Osteoblast (primary cell): Measurements from ENCODE around the gene TBCD. TPM values are rescaled to one million over a fixed set of nuclear protein-coding genes. Genes with fewer than 3 reads are reported as not detected.

Experiments
- DNase-seq: peaks from one replicate; pipeline ENCODE4 v3.0.0; 2011; ENCODE audit warnings: low spot score, mixed read lengths; ENCODE audit not compliant: insufficient read length; ENCODE audit errors: missing footprints
- H2AFZ ChIP-seq: 2 replicates; pipeline ENCODE4 v1.6.0; 2011; ENCODE audit warnings: mild to moderate bottlenecking, low read length
- H3K27ac ChIP-seq: 2 replicates; pipeline ENCODE4 v1.5.1; 2011; ENCODE audit warnings: mild to moderate bottlenecking, low read depth, low read length, moderate library complexity
- H3K27me3 ChIP-seq: 2 replicates; pipeline ENCODE4 v1.6.0; 2012; ENCODE audit warnings: mild to moderate bottlenecking, control low read depth, inconsistent platforms, low read length, moderate library complexity; ENCODE audit not compliant: insufficient read depth
- H3K36me3 ChIP-seq: 2 replicates; pipeline ENCODE4 v1.5.1; 2011; ENCODE audit warnings: mild to moderate bottlenecking, low read length, control low read depth, moderate library complexity; ENCODE audit not compliant: insufficient read depth
- H3K4me1 ChIP-seq: 2 replicates; pipeline ENCODE4 v1.5.1; 2011; ENCODE audit warnings: mild to moderate bottlenecking, low read length, control low read depth, moderate library complexity; ENCODE audit not compliant: insufficient read depth
- H3K4me2 ChIP-seq: 2 replicates; pipeline ENCODE4 v1.6.0; 2011; ENCODE audit warnings: mild to moderate bottlenecking, low read length; ENCODE audit not compliant: insufficient read depth
- H3K4me3 ChIP-seq: fragments of 200-600 bp; sonication (generic); 3 replicates; pipeline ENCODE4 v1.5.1; 2012; ENCODE audit warnings: mild to moderate bottlenecking, low read length, inconsistent platforms; ENCODE audit not compliant: insufficient read depth
- H3K79me2 ChIP-seq: 2 replicates; pipeline ENCODE4 v1.6.0; 2012; ENCODE audit warnings: mild to moderate bottlenecking, low read length, control low read depth, inconsistent platforms; ENCODE audit not compliant: insufficient read depth
- H3K9me3 ChIP-seq: 2 replicates; pipeline ENCODE4 v1.5.1; 2011; ENCODE audit warnings: low read depth, low read length, control low read depth
- H4K20me1 ChIP-seq: 2 replicates; pipeline ENCODE4 v1.6.0; 2012; ENCODE audit warnings: mild to moderate bottlenecking, low read length, control low read depth; ENCODE audit not compliant: insufficient read depth
- total RNA-seq: library from RNA; depleted of rRNA; stranded (reverse); fragments of >200 nt; gene quantifications from 2 replicates; pipeline ENCODE4 v1.2.3, GENCODE V29; 2012
- TF ChIP-seq, protein P1 (sequence below): IDR thresholded peaks from 2 replicates; pipeline ENCODE4 v1.5.1; 2011; ENCODE audit warnings: mild to moderate bottlenecking, low read depth, low read length, moderate library complexity; ENCODE audit errors: extremely low read depth

TBCD gene
- total RNA-seq, 1 donor = 29.0 TPM

DNA sequence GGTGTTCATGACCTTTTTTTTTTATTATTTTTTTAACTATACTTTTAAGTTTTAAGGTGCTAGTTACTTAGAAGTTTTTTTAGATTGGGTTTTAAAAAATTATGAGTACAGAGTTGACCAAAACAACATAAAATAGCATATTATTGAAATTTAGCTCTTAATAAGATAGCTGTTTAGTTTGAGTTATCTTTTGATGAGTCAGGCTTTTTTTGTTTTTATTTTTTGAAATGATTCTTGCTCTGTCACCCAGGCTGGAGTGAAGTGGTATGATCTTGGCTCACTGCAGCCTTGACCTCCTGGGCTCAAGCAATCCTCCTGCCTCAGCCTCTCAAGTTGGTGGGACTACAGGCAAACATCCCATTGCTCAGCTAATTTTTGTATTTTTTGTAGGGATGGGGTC lies 74.3 kb downstream of the TBCD start:
- Histone ChIP-seq H3K36me3 (peaks cover 8% of the 10 kb centered on the region), H3K79me2 (no peaks in the 10 kb centered on the region), H4K20me1 (no peaks in the 10 kb centered on the region), H3K4me3 (no peak overlapping the region), H3K27ac (no peak overlapping the region), H2AFZ (no peak overlapping the region), H3K9me3 (no peaks in the 10 kb centered on the region), H3K4me2 (no peak overlapping the region), H3K27me3 (no peaks in the 10 kb centered on the region), H3K4me1 (no peaks in the 10 kb centered on the region)
- TF ChIP-seq, protein P1, sequence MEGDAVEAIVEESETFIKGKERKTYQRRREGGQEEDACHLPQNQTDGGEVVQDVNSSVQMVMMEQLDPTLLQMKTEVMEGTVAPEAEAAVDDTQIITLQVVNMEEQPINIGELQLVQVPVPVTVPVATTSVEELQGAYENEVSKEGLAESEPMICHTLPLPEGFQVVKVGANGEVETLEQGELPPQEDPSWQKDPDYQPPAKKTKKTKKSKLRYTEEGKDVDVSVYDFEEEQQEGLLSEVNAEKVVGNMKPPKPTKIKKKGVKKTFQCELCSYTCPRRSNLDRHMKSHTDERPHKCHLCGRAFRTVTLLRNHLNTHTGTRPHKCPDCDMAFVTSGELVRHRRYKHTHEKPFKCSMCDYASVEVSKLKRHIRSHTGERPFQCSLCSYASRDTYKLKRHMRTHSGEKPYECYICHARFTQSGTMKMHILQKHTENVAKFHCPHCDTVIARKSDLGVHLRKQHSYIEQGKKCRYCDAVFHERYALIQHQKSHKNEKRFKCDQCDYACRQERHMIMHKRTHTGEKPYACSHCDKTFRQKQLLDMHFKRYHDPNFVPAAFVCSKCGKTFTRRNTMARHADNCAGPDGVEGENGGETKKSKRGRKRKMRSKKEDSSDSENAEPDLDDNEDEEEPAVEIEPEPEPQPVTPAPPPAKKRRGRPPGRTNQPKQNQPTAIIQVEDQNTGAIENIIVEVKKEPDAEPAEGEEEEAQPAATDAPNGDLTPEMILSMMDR = no peak
- no peak for DNase-seq

DNA sequence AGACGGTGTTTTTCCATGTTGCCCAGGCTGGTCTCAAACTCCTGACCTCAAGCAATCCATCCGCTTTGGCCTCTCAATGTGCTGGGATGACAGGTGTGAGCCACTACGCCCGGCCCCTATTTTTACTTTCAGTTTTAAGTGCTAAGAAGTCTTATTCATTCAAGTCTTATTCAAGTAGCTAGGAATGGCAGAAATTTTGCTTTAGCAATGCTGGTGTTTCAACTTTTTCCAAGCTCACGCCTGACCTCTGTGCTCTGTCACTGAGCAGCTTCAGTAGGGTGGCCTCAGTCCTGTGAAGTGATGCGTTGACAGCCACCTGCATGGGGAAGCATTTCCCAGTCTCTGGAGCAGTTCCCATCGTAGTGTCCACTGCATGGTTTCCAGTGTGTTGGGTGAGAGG lies 75.1 kb downstream of the TBCD start:
- Histone ChIP-seq H3K36me3 (peaks cover 8% of the 10 kb centered on the region), H3K27me3 (no peaks in the 10 kb centered on the region), H2AFZ (no peak overlapping the region), H3K4me2 (no peak overlapping the region), H3K27ac (no peak overlapping the region), H4K20me1 (no peaks in the 10 kb centered on the region), H3K9me3 (no peaks in the 10 kb centered on the region), H3K79me2 (no peaks in the 10 kb centered on the region), H3K4me1 (no peaks in the 10 kb centered on the region), H3K4me3 (no peak overlapping the region)
- TF ChIP-seq, protein P1 = no peak
- DNase-seq = no peak

DNA sequence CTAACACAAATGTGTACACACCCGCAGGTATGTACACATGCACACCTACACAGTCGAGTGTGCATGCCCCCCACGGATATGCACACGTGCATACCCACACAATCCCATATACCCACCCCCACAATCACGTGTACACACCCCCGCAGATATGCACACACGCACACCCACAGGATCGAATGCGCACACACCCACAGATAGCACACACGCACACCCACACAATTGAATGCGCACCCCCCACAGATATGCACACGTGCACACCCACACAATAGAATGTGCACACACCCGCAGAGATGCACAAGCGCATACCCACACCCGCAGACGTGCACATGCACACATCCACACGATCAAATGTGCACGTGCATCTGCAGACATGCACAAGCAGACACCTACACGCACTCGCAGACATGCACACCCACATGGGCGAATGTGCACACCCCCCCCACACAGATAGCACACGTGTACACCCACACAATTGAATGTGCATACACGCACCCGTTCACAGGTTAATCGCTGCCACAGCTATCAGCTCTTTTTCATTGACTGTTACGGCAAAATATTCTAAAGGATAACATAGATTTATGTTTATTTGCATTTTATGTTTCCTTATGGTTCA lies 77.1 kb downstream of the TBCD start:
- no peak overlapping the region for H3K4me3 ChIP-seq
- TF ChIP-seq, protein P1 = no peak
- no peak overlapping the region for H3K4me2 ChIP-seq
- no peaks in the 10 kb centered on the region for H3K27me3 ChIP-seq
- no peak for DNase-seq
- H2AFZ ChIP-seq = no peak overlapping the region
- H3K27ac ChIP-seq = no peak overlapping the region
- no peaks in the 10 kb centered on the region for H3K9me3 ChIP-seq
- no peaks in the 10 kb centered on the region for H3K4me1 ChIP-seq
- H4K20me1 ChIP-seq = no peaks in the 10 kb centered on the region
- H3K36me3 ChIP-seq = peaks cover 5% of the 10 kb centered on the region
- no peaks in the 10 kb centered on the region for H3K79me2 ChIP-seq

DNA sequence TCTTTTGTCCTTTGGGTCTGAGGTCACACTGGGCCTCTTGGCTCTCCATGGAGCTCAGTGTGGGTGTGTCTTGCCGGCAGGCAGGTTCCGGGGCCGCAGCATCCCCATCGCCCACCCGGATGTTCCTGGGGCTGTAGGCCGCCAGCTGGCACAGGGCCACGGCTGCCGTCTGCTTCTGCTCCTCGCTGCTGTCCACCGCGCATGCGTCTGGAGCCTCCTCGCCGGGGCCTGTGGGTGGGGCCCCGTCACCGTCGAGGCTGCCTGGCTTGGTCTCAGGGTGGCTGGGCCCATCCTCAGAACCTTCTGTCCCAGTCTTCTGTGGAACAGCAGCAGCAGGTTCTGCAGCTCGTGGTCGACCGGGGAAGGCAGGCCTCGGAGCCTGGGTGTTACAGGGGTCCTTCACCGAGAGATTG lies 78.4 kb downstream of the TBCD start:
- H3K4me3 ChIP-seq = no peak overlapping the region
- DNase-seq = no peak
- H3K9me3 ChIP-seq = no peaks in the 10 kb centered on the region
- peaks cover 5% of the 10 kb centered on the region for H3K36me3 ChIP-seq
- no peaks in the 10 kb centered on the region for H3K27me3 ChIP-seq
- H3K4me1 ChIP-seq = no peaks in the 10 kb centered on the region
- no peaks in the 10 kb centered on the region for H3K79me2 ChIP-seq
- no peaks in the 10 kb centered on the region for H4K20me1 ChIP-seq
- H3K27ac ChIP-seq = no peak overlapping the region
- TF ChIP-seq, protein P1 = no peak
- H3K4me2 ChIP-seq = no peak overlapping the region
- no peak overlapping the region for H2AFZ ChIP-seq
